Stimulated activated CD4-positive, alpha-beta T cell treated with anti-CD3 and anti-CD28 coated beads, TNF-alpha, amount 100 ng/mL, for 24 hours (primary cell): ENCODE results near the gene NGFR.

Experiments
- DNase-seq, 3 experiments: peaks; one replicate each; pipeline ENCODE4 v3.0.0-alpha.2; 2020; ENCODE audit warnings: low read depth in 3 of 3

Gene NGFR

GRCh38 chr17:49494986-49495841 lies at the start of gene NGFR:
Gene NGFR, plus strand, starts transcription at chr17:49495293. Its CDS starts 125 bp downstream, at chr17:49495418.
- DNase-seq = peak in 1 of 3 experiments; percentile 42

- DNase-seq = no peak
Observed at GRCh38 chr17:49445591-49445990, 49.5 kb upstream of the NGFR start.

GRCh38 chr17:49447628-49448302 lies 47.3 kb upstream of the NGFR start:
- no peak for DNase-seq

GRCh38 chr17:49450181-49450580 lies 44.9 kb upstream of the NGFR start:
- no peak for DNase-seq

GRCh38 chr17:49450735-49451134 lies 44.4 kb upstream of the NGFR start:
- DNase-seq = no peak

GRCh38 chr17:49452201-49452600 lies 42.9 kb upstream of the NGFR start:
- DNase-seq = no peak

- DNase-seq = no peak
Observed at GRCh38 chr17:49452661-49453060, 42.4 kb upstream of the NGFR start.

- no peak for DNase-seq
Observed at GRCh38 chr17:49454050-49454449, 41.0 kb upstream of the NGFR start.

- DNase-seq = no peak
Observed at GRCh38 chr17:49455272-49455861, 39.7 kb upstream of the NGFR start.

- DNase-seq = no peak
Observed at GRCh38 chr17:49456183-49456965, 38.7 kb upstream of the NGFR start.

GRCh38 chr17:49457564-49458535 lies 37.2 kb upstream of the NGFR start:
- no peak for DNase-seq

- no peak for DNase-seq
Observed at GRCh38 chr17:49459401-49459984, 35.6 kb upstream of the NGFR start.

GRCh38 chr17:49460401-49460800 lies 34.7 kb upstream of the NGFR start:
- DNase-seq = no peak

GRCh38 chr17:49461580-49461979 lies 33.5 kb upstream of the NGFR start:
- DNase-seq = no peak

GRCh38 chr17:49464049-49464448 lies 31.0 kb upstream of the NGFR start:
- no peak for DNase-seq

- DNase-seq = no peak
Observed at GRCh38 chr17:49465331-49465903, 29.7 kb upstream of the NGFR start.

GRCh38 chr17:49466436-49466835 lies 28.7 kb upstream of the NGFR start:
- no peak for DNase-seq

GRCh38 chr17:49467175-49467574 lies 27.9 kb upstream of the NGFR start:
- DNase-seq = no peak

- DNase-seq = no peak
Observed at GRCh38 chr17:49468811-49469385, 26.2 kb upstream of the NGFR start.
